Right renal cortex interstitium (tissue), 3 donors: Measurements from ENCODE around the gene MORC2. TPM values are rescaled to one million over a fixed set of nuclear protein-coding genes. Genes with fewer than 3 reads are reported as not detected.

Experiments used
- DNase-seq, 3 donors: peaks; one replicate each; pipeline ENCODE4 v3.0.0-alpha.2; 2013; ENCODE audit warnings: low read depth in 3 of 3, low spot score in 2 of 3
- polyA plus RNA-seq, 3 donors: library from polyadenylated mRNA; unstranded; fragments of 120-200 nt; gene quantifications; one replicate each; pipeline ENCODE4 v1.2.1, GENCODE V29; 2013; ENCODE audit not compliant: insufficient read length in 3 of 3

MORC2 gene
- polyA plus RNA-seq: 10 to 100 TPM; 33.1 to 35.0 (median 33.8) TPM

- DNase-seq: no peak
These were observed at the start of gene MORC2 for GRCh38 chr22:30968015-30968923. TSS of gene MORC2 (minus strand) at chr22:30968774. CDS start at chr22:30967889, 885 bp downstream.

DNA sequence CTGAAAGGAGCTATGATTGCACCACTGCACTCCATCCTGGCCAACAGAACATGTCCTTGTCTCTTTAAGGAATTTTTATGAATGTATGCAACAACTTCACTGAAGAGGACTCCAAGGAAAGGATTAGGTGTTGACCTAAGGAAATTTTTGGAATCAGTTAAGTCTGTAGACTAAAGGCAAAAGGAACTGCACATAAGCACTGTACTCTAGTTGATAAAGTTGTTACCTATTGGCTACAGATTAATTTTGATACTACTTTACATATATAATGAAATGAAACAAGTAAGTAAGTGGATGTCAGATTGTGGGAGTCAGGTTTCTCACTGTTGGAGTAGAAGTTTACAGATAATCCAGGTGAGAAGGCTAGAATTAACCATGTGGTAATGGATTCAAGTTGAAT, 37.0 kb upstream of the MORC2 start:
- no peak for DNase-seq

GRCh38 chr22:31001124-31001770, 32.7 kb upstream of the MORC2 start:
- no peak for DNase-seq

DNA sequence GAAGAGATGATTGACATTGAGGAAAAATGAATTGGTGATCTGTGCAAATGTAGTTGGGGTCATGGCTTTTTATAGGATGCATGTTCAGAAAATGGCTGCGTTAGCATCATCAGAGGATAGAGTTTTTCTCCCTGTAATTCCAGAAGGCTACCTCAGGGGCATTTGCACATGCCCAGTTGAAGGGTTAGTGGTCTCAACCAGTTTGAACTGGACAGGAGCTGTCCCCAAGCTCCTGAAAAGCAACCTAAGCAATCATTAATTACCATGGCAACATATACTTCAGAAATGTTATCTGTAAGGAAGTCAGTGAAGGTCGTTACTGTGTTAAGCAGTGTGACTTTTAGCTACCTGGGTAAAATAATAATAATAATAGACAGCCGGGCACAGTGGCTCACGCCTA, 29.8 kb upstream of the MORC2 start:
- no peak for DNase-seq

DNA sequence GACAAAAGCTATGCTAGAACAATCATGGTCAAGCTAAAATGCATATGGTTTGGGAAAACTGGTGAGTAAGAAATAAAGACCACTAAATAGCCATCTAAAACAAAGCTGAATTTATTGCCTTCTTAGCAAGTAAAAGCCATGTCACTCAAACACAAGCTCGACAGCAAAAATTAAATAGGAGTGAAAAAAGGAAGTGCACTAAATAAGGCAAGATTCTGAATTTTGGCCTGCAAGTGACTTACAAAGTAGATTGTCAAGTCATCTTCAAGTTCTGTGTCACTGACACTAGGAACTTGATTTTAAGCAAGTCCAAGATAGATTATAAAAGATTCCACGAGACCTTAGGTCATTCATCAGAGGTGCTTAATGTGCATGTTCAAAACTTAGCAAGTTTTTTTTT, 27.9 kb upstream of the MORC2 start:
- DNase-seq: no peak

- no peak for DNase-seq
These were observed 26.4 kb upstream of the MORC2 start for GRCh38 chr22:30994960-30995359.

GRCh38 chr22:30992565-30992964, 24.0 kb upstream of the MORC2 start:
- DNase-seq: no peak

GRCh38 chr22:30990690-30991089, 22.1 kb upstream of the MORC2 start:
- no peak for DNase-seq

- no peak for DNase-seq
These were observed 20.9 kb upstream of the MORC2 start for GRCh38 chr22:30989474-30989873.

DNA sequence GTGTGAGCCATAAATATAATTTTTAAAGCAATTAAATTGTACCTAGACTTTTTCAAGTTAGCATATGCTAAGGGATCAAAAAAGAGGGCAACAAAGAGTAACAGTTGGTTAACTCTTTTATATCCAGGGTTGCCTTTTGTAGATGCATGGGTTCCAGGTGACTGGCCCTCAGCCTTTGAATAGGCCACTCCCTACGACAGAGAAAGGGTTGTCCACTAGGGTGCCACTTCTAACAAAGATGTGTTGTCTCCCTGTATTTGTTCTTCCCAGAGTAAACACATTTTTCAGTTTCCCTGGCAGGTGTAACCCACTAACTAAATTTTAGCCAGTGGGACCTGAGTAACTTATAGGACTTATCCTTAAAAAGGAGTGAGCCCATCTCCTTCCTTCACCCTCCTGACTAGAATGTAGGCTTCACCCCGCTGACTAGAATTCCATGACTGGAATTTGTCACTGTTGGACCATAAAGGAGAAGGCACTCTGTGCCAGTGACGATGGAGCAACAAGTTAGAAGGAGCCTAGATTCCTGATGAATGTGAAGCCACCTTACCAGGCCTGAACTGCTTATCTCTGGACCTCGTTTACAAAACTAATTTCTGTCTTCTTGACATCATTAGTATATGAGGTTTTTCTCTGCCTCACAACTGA, 17.1 kb upstream of the MORC2 start:
- no peak for DNase-seq

- no peak for DNase-seq
These were observed 15.7 kb upstream of the MORC2 start for GRCh38 chr22:30984317-30984716.

DNA sequence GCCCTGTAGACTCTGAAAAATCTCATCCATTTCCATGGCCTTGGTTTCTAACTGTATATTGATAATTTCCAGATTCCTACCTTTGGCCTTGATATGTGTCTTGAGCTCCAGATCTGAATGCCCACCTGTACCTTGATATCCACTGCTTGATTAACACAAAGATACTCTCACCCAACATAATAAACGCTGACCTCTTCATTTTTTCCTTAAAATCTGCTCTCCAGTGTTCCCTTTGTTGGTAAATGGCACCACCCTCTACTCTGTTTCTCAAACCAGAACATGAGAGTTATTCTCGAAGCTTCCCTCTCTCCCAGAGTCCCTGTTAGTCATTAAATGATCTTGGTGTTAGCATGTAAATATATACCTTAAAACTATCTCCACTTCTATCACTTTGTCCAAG, 13.9 kb upstream of the MORC2 start:
- DNase-seq: no peak

GRCh38 chr22:30979932-30980331, 11.4 kb upstream of the MORC2 start:
- DNase-seq: no peak

DNA sequence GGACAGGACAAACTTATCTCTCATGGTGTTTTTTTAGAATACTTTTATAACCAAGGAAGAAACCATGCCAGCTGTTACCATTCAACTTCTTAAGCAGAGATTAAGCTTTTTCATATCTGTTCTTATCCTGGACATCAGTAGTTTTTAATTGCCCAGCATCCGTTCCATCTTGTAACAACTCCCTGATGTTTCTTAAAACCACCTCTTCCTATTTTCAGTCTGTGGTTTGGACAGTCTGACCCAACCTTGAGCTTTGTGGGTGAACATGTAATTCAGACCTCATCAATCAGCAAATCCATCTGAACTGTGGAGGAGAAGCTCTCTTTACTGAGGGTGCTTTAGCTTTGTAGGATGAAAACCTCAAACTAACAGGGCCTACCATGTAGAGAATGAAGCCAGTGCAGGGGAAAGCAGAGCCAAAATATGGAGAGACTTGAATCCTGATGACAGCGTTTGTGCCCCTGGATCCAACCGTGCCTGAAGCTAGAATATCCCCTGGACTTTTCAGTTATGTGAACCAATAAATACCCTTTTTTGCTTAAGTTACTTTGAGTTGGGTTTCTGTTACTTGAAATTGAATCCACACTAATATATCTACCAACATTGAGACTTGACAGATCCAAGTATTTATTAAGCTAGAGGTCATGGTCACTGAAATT, 9.9 kb upstream of the MORC2 start:
- DNase-seq: no peak

GRCh38 chr22:30970356-30970746, 1.8 kb upstream of the MORC2 start:
- no peak for DNase-seq

DNA sequence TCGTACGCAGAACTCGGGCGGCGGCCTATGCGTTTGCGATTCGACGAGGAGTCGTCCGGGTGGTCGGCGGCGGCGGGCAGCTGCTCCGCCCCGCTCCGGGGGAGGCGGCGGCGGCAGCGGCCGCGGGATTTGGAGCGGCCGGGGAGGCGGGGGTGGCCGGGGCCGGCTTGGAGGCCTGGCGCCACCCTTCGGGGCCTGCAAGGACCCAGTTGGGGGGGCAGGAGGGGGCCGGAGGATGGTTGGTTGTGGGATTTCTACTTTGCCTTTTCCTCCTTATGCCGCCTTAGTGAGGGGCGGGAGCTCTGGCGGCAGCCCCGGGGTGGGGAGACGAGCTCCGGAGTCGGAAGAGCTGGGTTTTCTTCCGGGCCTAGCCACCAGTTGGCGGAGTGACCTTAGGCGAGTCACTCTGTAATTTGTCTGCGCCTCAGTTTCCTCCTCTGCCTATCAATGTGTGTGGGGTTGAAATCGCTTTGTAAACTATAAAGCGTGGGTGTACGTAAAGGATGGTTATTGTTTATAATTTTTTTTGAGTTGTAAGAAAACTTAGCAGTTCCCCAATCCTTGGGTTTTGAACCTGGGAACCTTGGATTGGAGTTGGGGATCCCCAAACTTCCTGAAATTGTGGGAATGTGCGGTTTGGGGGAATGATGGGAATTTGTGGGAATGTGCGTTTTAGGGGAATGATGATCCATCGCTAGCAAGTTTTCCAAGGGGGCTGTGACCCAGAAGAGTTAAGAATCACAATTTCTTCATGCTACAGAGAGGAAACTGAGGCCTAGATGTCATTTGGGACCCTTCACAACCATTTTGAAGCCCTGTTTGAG, 1.2 kb upstream of the MORC2 start:
- no peak for DNase-seq

GRCh38 chr22:30968924-30969531, 454 bp upstream of the MORC2 start, which contains the start of gene TUG1:
TSS of gene TUG1 (plus strand) at chr22:30969265.
- peak; percentile 87 to 96 (median 95) for DNase-seq

- DNase-seq: no peak
These were observed 3.7 kb downstream of the MORC2 start for GRCh38 chr22:30964858-30965257.

GRCh38 chr22:30955153-30955552, 13.4 kb downstream of the MORC2 start:
- no peak for DNase-seq

- no peak for DNase-seq
These were observed 15.4 kb downstream of the MORC2 start for GRCh38 chr22:30953206-30953605.
